ENCODE data around the gene RCAN1. TPM values are rescaled to one million over a fixed set of nuclear protein-coding genes. Genes with fewer than 3 reads are reported as not detected.

RCAN1 gene
- total and polyA plus RNA-seq, 2 of the 13 experiments (the other 11 are each of a cell fraction or from before 2014, with no cell fraction given), result 9.4 to 34.1 TPM

DNA sequence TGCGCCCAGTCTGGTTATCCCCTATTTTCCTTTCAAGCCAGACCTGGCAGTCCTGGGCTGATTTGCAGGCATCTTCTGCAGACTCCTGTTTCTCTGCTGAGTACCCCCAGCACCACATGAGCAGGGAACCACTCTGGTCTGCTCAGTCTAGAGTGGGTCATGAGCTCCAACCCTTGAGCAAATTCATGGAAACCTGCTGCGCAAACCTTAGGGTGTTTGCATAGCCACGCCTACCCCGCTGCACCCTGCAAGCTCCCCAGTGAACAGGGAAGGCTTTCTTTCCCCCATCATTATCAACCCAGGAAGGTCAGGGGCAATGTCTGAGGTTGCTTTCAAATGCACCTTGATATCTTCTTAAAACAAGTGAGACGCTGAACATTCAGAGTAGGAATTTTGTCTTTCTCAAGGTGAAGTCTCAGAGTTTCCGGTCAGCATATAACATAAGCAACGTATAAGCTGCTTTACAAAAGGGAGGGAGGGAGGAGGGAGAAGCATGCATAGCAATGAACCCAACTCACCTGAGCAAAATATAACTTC, 91.8 kb downstream of the RCAN1 start:
- no peak overlapping the region for H2AFZ ChIP-seq (ENCODE audit: low read length)
- POLR2A ChIA-PET, result interaction anchor here (1.1 to 6.7 kb wide), 6 partner anchors 14 to 500 kb away, joined by 3 to 120 read pairs (median 4); no protein-coding TSS in a partner anchor
- ATAC-seq (peak; percentile 50), DNase-seq (ENCODE audit: low spot score) (peak; percentile 50), FAIRE-seq (no peak)
- intact Hi-C loops (cut with micrococcal nuclease; ENCODE audit: unreplicated experiment), result loop anchor here (5.0 kb wide), 1 partner anchor 79 kb away; no protein-coding TSS in a partner anchor
- CTCF ChIA-PET (ENCODE audit: low intra/inter-chr PET ratio, low total read pairs), result no interaction called here
- in situ Hi-C loops (cut with HindIII; ENCODE audit: extremely low pct_ligation_motif_present, low pct_unique_long_range_greater_than_20kb), result no loop called here
- WGBS (ENCODE audit: low lambda C conversion rate), result 58% methylated on average over 4 of the region's 7 CpGs
- H3K4me1 ChIP-seq (ENCODE audit: insufficient read depth, low read length), result peaks cover 70% of the 10 kb centered on the region
- peaks cover 5% of the 10 kb centered on the region; the same call in 1 of the 2 replicates for H4K20me1 ChIP-seq (ENCODE audit: insufficient read depth, low read length)
- peaks cover 9 to 23% of the 10 kb centered on the region in 2 experiments for H3K36me3 ChIP-seq (replicated peaks in 1 of 2; ENCODE audit: control insufficient read depth in 1 of 2, insufficient read depth in 2 of 2, low read length in 2 of 2)
- H3K79me2 ChIP-seq (ENCODE audit: insufficient read depth, low read length), result peaks cover 18% of the 10 kb centered on the region
- no peaks in the 10 kb centered on the region for H3K27me3 ChIP-seq (ENCODE audit: control insufficient read depth in 1 of 2, insufficient read depth in 2 of 2, low read length in 2 of 2)
- peak overlapping the region; percentile 85 for H3K27ac ChIP-seq (ENCODE audit: extremely low read length, insufficient read depth, low read length)
- no peaks in the 10 kb centered on the region for H3K9me3 ChIP-seq (ENCODE audit: low read length)
- H3K4me2 ChIP-seq (ENCODE audit: low read depth, low read length), result peak overlapping the region; percentile 73
- TSS peak; percentile 39 for BruUV-seq (replicated peaks)
- peak overlapping the region in 1 of 3 experiments; percentile 51; a peak in 3 of 6 replicates for H3K4me3 ChIP-seq (replicated peaks in 1 of 3; ENCODE audit: insufficient read depth in 1 of 3, low read depth in 2 of 3, low read length in 3 of 3)
- H3K9ac ChIP-seq (ENCODE audit: insufficient read depth, low read depth, low read length), result no peak overlapping the region
- TF ChIP-seq YY1 (IDR thresholded peaks at IDR 0.05; ENCODE audit: insufficient read depth, insufficient replicate concordance, low read depth, low read length) (no peak), SETDB1 (CRISPR knock-in tag; IDR thresholded peaks at IDR 0.05; ENCODE audit: borderline replicate concordance) (0 out of 2 replicates have a peak, but pooled peaks have one; percentile 20), EP300 (IDR thresholded peaks at IDR 0.05; ENCODE audit: low read depth in 2 of 2, low read length in 2 of 2) (0 out of 4 replicates have a peak, but pooled peaks of 1 of the 2 experiments have one; percentile 8), EP300 (CRISPR knock-in tag; IDR thresholded peaks at IDR 0.05; ENCODE audit: borderline replicate concordance) (no peak), ELF3 (CRISPR knock-in tag; IDR thresholded peaks at IDR 0.05) (no peak), ZNF768 (CRISPR knock-in tag; IDR thresholded peaks at IDR 0.05) (peak; percentile 62), ZNF564 (CRISPR knock-in tag; IDR thresholded peaks at IDR 0.05) (no peak), TOE1 (CRISPR knock-in tag; IDR thresholded peaks at IDR 0.05) (no peak), PHF5A (CRISPR knock-in tag; IDR thresholded peaks at IDR 0.05; ENCODE audit: low read depth, unreplicated experiment) (no peak), SP1 (IDR thresholded peaks at IDR 0.05) (no peak), SP1 (CRISPR knock-in tag; IDR thresholded peaks at IDR 0.05) (no peak), BCL6 (CRISPR knock-in tag; IDR thresholded peaks at IDR 0.05) (peak; percentile 20; the same call in 1 of the 2 replicates), POLR2AphosphoS2 (IDR thresholded peaks at IDR 0.05; ENCODE audit: low read depth, low read length) (no peak), CBX2 (IDR thresholded peaks at IDR 0.05; ENCODE audit: low read depth, low read length) (no peak), CBX2 (CRISPR knock-in tag; IDR thresholded peaks at IDR 0.05; ENCODE audit: low read depth) (no peak), SMAD1 (CRISPR knock-in tag; IDR thresholded peaks at IDR 0.05; ENCODE audit: borderline replicate concordance, low read depth) (no peak), HNRNPLL (IDR thresholded peaks at IDR 0.05; ENCODE audit: low read depth, low read length, poor library complexity, severe bottlenecking) (peak; percentile 46), KLF13 (CRISPR knock-in tag; IDR thresholded peaks at IDR 0.05) (no peak), SMARCC2 (IDR thresholded peaks at IDR 0.05) (no peak)
- TF ChIP-seq, protein P1, sequence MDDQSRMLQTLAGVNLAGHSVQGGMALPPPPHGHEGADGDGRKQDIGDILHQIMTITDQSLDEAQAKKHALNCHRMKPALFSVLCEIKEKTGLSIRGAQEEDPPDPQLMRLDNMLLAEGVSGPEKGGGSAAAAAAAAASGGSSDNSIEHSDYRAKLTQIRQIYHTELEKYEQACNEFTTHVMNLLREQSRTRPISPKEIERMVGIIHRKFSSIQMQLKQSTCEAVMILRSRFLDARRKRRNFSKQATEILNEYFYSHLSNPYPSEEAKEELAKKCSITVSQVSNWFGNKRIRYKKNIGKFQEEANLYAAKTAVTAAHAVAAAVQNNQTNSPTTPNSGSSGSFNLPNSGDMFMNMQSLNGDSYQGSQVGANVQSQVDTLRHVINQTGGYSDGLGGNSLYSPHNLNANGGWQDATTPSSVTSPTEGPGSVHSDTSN (CRISPR knock-in tag; IDR thresholded peaks at IDR 0.05; ENCODE audit: borderline replicate concordance), result no peak
- TF ChIP-seq, protein P2, sequence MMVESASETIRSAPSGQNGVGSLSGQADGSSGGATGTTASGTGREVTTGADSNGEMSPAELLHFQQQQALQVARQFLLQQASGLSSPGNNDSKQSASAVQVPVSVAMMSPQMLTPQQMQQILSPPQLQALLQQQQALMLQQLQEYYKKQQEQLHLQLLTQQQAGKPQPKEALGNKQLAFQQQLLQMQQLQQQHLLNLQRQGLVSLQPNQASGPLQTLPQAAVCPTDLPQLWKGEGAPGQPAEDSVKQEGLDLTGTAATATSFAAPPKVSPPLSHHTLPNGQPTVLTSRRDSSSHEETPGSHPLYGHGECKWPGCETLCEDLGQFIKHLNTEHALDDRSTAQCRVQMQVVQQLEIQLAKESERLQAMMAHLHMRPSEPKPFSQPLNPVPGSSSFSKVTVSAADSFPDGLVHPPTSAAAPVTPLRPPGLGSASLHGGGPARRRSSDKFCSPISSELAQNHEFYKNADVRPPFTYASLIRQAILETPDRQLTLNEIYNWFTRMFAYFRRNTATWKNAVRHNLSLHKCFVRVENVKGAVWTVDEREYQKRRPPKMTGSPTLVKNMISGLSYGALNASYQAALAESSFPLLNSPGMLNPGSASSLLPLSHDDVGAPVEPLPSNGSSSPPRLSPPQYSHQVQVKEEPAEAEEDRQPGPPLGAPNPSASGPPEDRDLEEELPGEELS (CRISPR knock-in tag; IDR thresholded peaks at IDR 0.05), result 0 out of 2 replicates have a peak, but pooled peaks have one; percentile 18

Measured in HepG2 (cell line).